Activated T-helper 1 cell treated with anti-CD3 and anti-CD28 coated beads, Interleukin-2, amount 50 U/mL, for 16 hours (primary cell): Measurements from ENCODE around the gene DDX47.
"Not testable (repeated sequence)": the region's sequence is repeated elsewhere in the genome, so short reads cannot be mapped to it uniquely, and the experiment has no call there.

Source experiments
- DNase-seq, 2 donors: peaks; one replicate each; pipeline ENCODE4 v3.0.0-alpha.2; 2020; ENCODE audit warnings: low read depth in 1 of 2, low spot score in 1 of 2

DDX47 gene

DNA sequence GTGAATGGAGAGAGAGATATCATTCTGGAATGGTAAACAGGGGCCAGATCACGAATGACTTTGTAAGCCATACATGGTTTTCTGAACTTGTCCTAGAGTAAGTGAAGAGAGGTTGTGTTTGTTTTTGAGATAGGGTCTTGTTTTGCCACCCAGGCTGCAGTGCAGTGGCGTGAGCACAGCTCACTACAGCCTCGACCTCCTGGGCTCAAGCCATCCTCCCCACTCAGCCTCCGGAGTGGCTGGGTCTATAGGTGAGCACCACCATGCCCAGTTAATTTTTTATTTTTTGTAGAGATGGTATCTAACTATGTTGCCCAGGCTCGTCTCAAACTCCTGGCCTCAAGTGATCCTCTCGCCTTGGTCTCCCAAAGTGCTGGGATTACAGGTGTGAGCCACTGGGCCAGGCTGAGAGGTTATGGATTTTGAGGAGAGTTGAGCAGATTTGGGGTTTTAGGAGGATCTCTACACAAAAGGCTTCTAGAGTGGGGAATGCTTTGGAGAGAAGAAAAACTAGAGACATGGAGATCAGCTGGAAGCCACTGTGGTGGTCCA lies 58.5 kb downstream of the DDX47 start:
- no peak for DNase-seq

DNA sequence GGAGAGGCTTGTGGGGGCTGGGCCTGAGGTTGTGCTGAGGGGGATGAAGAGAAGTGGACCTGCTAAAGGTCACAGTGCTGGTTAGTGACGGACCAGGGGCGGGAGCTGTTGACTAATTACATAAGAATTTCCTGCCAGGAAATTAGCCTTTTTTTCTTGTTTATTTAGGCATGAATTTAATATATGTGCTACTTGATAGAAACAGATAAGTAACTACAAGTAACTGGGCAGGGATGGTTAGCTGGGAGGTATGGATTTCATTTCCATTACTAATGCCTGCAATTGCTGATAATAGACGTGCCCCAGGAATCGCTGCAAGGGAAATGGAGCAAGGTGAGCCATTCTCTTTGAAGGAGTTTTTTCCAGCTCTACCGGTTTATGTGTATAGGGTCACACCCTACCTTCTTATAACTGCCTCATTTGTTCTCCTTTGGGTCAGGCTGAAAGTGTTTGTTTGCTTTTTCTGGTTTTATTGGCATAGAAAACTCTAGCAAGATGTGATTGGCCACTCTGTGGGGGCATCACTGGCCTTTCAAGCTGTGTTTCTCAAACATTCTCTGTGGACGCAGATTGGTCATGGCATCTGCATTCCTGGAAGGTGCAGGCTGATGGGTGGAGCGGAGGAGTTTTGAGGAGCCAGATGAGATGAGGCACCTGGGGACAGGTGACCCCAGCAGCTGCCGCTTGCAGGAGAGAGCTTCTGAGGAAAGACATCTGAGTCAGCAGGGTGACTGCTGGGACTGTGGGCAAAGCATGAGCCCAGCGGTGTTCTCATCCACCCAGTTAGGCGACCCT lies 59.2 kb downstream of the DDX47 start:
- no peak for DNase-seq

DNA sequence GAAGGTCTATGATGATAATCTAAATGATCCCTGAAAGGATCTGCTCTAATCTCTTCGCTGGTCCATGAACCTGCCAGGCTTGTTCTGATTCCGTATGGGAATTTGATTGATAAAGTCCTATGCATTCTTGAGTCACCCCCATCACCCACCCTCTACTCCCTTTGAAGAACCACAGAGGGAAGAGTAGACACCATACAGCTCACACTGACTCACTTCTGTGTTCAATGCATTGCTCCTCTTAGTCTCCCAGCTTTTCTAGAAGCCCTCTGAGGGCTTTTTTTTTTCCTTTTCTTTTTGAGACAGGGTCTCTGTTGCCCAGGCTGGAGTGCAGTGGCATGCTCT lies 59.8 kb downstream of the DDX47 start:
- DNase-seq, result no peak

DNA sequence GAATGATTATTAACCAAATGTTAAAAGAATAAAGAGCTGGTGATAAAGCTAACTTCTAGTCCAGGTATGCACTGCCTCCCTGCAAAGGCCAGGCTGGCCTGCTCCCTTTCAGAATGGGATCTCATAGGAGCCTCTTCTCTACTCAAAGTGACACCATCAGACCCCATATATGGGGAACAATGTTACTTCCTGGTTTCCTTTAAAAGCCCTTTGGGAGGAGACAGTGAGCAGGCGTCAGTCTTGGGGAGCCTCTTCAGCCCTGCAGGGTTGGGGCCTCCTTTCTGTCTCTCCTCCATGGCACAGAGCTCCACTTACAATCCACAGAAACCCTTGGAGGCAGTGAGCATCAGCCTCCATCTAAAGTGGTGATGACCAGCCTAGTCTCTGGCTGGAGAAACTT lies 60.9 kb downstream of the DDX47 start:
- no peak for DNase-seq

DNA sequence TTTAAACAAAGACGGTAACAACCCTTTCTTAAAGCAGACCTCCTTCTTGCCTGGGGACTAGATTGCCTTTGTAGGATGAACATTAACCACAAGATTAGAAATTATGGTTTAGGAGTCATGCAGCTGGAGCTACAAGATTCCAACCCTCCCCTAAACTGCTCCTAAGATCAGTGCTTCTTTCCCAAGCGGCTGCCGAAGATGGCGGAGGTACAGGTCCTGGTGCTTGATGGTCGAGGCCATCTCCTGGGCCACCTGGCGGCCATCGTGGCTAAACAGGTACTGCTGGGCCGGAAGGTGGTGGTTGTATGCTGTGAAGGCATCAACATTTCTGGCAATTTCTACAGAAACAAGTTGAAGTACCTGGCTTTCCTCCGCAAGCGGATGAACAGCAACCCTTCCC lies 62.2 kb downstream of the DDX47 start:
- DNase-seq, result not testable (repeated sequence)

DNA sequence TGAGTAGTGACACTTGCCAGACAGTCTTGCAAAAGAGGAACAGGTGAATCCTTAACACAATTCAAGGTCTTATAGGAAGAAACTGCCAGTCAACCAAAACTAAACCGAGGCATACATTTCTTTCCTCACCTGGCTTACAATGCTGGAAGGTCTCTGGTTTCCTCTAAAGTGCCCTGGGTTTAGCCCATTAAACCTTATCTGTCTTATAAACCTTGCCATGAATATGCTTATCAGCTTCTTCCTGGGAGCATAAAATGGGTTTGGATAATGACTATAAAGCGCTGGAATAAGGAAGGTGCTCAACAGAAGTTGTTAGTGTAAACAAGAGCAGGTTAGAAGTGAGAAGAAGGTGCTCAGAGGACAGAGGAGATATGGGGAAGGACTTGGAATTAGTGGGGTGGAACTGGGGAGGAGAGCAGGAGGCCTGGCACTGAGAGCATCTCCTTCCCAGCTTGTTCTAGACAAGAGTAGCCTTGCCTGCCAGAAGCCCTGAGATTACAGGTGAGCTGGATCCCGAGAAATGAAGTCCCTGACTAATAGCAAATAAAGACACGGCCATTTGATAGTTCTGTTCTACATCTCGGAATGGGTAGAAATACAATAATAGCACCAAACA lies 64.1 kb downstream of the DDX47 start:
- no peak for DNase-seq

DNA sequence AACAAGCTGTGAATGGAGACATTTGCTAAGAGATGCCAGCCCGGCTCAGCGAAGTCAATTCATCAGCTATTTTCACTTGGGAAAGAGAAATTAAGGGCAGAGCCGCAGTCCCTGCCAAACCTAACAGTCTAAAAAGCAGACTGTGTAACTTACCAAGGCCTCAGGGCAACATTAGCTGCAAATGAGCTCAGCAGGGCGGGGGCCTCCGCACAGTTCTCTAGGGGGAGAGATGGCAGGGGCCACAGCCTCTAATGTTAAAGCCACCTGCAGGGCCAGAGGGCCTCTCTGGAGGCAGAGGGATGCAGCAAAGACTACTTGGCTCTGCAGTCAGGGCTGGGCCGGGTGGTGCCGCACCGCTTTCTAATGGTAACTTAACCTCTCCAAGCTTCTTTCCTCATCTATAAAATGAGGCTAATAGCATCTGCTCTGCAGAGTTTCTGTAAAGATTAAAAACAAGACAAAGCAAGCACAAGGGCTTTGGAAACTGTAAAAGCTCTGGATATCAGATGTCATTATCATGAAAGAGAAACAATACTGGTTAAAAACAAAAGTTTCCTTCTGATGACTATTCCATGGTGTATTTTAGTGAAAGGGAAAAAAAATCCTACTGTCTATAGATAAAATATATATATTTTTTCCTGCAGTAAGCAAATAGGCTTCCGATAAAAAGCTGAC lies 64.8 kb downstream of the DDX47 start:
- no peak for DNase-seq
